GM19455 (cell line): Measurements from ENCODE around the gene ZNF512.
"Not testable (repeated sequence)": the region's sequence is repeated elsewhere in the genome, so short reads cannot be mapped to it uniquely, and the experiment has no call there.

Experiments
- ATAC-seq: cut with Tn5 transposase; IDR thresholded peaks from one replicate; pipeline ENCODE4 v1.9.1; 2021; ENCODE audit not compliant: unreplicated experiment

The ZNF512 gene

GRCh38 chr2:27582129-27582694, 630 bp upstream of the ZNF512 start:
- ATAC-seq: no peak

DNA sequence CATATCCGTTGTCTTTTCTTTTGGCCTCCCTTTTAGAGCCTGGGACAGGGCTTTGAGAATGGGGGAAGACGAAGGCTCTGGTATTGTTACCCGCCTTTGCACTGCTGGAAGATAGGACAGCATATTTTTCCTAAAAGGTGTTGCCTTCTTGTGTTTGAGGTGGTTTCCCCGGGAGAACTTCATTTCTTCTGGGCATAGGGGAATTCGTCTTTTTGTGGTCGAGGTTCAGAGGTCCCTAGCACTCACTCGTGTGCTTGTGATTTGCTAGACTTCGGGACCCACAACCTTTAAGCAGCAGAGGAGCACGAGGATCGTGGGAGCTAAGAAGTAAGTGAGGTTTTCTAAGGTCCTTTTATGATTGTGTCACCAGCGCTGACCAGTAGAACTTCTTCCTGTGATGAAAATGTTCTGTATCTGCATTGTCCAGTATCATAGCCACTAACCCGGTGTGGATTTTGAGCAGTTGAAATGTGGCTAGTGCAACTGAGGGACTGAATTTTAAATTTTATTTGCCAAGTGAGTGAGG, 611 bp downstream of the ZNF512 start:
- no peak for ATAC-seq

GRCh38 chr2:27584597-27584996, 1.8 kb downstream of the ZNF512 start:
- no peak for ATAC-seq

- ATAC-seq: no peak
These were observed 4.2 kb downstream of the ZNF512 start for GRCh38 chr2:27587025-27587424.

- ATAC-seq: no peak
These were observed 5.5 kb downstream of the ZNF512 start for GRCh38 chr2:27588308-27588707.

GRCh38 chr2:27591745-27592144, 8.9 kb downstream of the ZNF512 start:
- ATAC-seq: no peak

DNA sequence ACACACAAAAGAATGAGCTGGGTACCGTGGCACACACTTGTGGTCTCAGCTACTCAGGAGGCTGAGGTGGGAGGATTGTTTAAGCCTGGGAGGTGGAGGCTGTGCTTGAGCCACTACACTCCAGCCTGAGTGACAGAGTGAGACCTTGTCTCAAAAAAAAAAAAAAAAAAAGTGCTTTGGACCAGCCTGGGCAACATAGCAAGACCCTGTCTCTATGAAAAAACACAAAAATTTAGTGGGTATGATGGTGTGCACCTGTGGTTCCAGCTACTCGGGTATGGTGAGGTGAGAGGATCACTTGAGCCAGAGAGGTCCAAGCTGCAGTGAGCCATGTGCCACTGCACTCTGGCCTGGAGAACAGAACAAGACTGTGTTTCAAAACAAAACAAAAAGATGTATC, 10.4 kb downstream of the ZNF512 start:
- no peak for ATAC-seq

DNA sequence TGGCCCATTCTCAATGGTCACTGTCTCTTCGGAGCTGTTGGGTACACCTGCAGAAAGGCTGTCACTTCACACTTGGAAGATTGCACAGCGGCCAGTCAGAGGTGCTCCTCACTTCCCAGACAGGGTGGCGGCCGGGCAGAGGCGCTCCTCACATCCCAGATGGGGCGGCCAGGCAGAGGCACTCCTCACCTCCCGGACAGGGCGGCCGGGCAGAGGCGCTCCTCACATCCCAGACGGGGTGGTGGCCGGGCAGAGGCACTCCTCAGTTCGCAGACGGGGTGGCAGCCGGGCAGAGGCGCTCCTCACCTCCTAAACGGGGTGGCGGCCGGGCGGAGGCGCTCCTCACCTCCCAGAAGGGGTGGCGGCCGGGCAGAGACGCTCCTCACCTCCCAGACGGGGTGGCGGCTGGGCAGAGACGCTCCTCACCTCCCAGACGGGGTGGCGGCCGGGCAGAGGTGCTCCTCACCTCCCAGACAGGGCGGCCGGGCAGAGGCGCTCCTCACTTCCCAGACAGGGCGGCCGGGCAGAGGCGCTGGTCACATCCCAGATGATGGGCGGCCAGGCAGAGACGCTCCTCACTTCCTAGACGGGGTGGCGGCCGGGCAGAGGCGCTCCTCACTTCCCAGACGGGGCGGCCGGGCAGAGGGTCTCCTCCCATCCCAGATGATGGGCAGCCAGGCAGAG, 11.3 kb downstream of the ZNF512 start:
- not testable (repeated sequence) for ATAC-seq

DNA sequence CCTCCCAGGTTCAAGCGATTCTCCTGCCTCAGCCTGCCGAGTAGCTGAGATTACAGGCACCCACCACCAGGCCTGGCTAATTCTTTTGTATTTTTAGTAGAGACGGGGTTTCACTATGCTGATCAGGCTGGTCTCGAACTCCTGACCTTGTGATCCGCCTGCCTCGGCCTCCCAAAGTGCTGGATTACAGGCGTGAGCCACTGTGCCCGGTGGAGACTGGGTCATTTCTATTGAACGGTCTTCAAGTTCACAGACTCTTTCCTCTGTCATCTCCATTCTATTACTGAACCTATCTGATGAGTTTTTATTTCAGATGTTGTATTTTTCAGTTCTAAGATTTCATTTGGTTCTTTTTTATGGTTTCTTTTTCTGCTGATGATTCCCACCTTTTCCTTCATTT, 12.6 kb downstream of the ZNF512 start:
- not testable (repeated sequence) for ATAC-seq

DNA sequence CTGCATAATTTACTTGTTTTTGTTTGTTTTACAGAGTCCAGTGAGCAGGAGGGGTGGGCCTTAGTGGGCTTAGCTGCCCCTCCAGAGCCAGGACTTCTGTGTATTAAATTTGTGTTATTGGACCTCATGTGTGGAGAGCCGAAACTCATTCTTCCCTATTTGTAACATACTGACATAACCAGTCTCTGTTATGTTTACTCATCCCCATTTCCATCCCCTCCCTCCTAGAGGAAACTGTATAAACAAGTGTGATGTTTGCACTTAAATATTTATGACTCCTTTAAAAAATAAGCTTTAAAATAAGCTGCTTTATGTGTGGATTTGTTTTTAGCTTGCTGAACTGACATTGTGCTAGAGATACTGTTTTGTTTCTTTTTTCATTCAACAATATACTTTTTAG, 13.8 kb downstream of the ZNF512 start:
- ATAC-seq: no peak

DNA sequence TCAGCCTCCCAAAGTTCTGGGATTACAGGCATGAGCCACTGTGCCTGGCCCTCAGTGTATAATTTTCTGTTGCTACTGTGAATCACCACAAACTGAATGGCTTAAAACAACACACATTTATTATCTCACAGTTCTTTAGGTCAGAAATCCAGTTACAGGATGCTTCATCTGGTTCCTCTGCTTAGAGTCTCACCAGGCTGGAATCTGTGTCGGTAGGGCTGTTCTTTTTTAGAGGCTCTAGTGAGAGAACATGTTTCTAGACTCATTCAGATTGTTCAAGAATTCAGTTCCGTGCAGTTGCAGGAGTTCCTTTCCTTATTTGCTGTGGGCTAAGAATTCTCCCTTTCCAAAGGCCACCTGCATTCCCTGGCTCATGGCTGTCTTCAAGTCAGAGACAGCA, 23.8 kb downstream of the ZNF512 start:
- ATAC-seq: no peak

GRCh38 chr2:27613985-27614384, 31.1 kb downstream of the ZNF512 start:
- ATAC-seq: no peak

- no peak for ATAC-seq
These were observed 32.5 kb downstream of the ZNF512 start for GRCh38 chr2:27615316-27615715.

GRCh38 chr2:27621524-27621923, 38.7 kb downstream of the ZNF512 start:
- no peak for ATAC-seq

- ATAC-seq: no peak
These were observed 40.1 kb downstream of the ZNF512 start for GRCh38 chr2:27622921-27623384.

DNA sequence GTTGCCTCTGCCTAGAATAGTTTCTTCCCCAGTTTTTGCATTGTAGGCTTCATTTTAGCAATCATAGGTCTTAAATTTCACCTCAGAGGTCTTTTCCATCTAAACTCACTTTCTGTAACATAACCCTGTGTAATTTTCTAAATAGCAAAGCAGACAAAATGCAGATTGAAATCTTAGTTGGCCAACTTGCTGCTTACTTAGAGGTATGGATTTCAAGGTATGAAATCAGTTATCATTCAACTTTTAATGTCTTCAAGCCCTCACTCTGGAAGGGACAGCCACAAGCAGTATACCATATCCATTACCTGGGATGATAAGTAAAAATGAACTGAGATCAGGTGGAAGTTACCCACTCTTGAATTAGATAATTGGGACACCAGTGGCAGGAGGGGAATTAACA, 42.1 kb downstream of the ZNF512 start:
- no peak for ATAC-seq

- ATAC-seq: not testable (repeated sequence)
These were observed 43.5 kb downstream of the ZNF512 start for GRCh38 chr2:27626323-27626722.

DNA sequence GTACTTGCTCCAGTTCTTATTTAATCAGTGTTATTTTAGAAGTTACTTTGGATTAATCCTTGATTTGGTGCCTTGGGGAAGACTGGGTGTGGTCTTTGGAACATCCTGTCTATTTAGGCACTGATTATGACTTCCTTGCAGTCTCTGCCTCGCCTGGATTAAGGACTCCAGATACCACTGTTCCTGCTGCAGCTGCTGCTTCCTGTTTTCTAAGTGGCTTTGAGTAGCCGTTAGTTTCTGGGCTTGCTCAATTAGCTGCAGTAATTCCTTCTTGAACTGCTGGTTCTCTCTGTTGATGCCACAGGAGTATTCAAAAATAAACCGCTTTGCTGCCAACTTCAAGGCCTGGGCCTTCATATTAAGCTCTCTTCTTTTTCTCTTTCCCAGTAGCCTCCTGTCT, 44.1 kb downstream of the ZNF512 start:
- not testable (repeated sequence) for ATAC-seq

- peak; percentile 36 for ATAC-seq
These were observed 45.3 kb downstream of the ZNF512 start for GRCh38 chr2:27627963-27628766.

- peak; percentile 96 for ATAC-seq
These were observed 46.2 kb downstream of the ZNF512 start, which contains the start of the genes CCDC121 and GPN1 for GRCh38 chr2:27628767-27629709. Gene CCDC121 (minus strand): TSS chr2:27629012. CDS start chr2:27627799, 1,213 bp downstream. Gene GPN1 (plus strand): TSS chr2:27629050. CDS start chr2:27629059, 9 bp downstream.
